HepG2 (cell line): ENCODE results near the gene CIITA.

Experiments
- FOXJ3 ChIP-seq: sonication (generic); formaldehyde crosslinking; IDR thresholded peaks from 2 replicates; pipeline ENCODE4 v1.4.0; 2020; ENCODE audit warnings: missing genetic modification reagents, mild to moderate bottlenecking, borderline replicate concordance
- KAT7 ChIP-seq: IDR thresholded peaks from 2 replicates; pipeline ENCODE4 v1.6.1; 2018; ENCODE audit warnings: borderline replicate concordance, missing compliant biosample characterization
- MAFK ChIP-seq, 2 experiments: IDR thresholded peaks in 1 of 2; conservative IDR thresholded peaks in 1 of 2; 2 replicates each; pipeline ENCODE4 v1.6.1; 2011; ENCODE audit warnings: improper control_type of control experiment in 2 of 2, low read length in 2 of 2
- POLR2AphosphoS2 ChIP-seq: IDR thresholded peaks from 2 replicates; pipeline ENCODE4 v1.6.1; 2011; ENCODE audit warnings: low read depth, low read length, improper control_type of control experiment
- SIN3A ChIP-seq: IDR thresholded peaks from 2 replicates; pipeline ENCODE4 v1.6.1; 2011; ENCODE audit warnings: low read depth, mild to moderate bottlenecking, control low read depth, low read length, borderline replicate concordance
- ZNF550 ChIP-seq: sonication (generic); formaldehyde crosslinking; IDR thresholded peaks from 2 replicates; pipeline ENCODE4 v1.4.0; 2020; ENCODE audit warnings: mild to moderate bottlenecking, missing genetic modification reagents, borderline replicate concordance
- TF ChIP-seq, protein P1 (sequence below): sonication (generic); formaldehyde crosslinking; IDR thresholded peaks from 2 replicates; pipeline ENCODE4 v1.4.0; 2020; ENCODE audit warnings: missing genetic modification reagents
- TF ChIP-seq, protein P2 (sequence below): sonication (generic); formaldehyde crosslinking; IDR thresholded peaks from 2 replicates; pipeline ENCODE4 v1.5.0; 2020; ENCODE audit warnings: mild to moderate bottlenecking, missing genetic modification reagents

DNA sequence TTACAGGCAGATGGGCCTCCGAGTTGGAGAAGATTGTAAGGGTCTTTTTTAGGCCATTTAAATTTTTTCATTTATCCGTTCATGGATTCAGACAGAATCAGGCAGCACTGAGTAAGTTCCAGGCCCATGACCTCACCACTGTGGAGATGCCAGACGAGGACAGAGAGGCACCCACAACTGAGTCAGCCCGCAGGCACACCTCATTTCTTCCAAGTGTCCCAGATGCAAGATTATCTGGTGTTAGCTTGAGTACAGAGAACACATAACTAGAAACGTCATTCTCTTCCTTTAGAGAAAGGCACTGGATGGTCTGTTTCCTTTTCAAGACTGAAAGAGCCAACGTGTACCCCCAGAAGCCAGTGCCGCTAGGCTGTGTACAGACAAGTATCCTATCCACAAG, 84.2 kb downstream of the CIITA start:
- TF ChIP-seq, protein P1, sequence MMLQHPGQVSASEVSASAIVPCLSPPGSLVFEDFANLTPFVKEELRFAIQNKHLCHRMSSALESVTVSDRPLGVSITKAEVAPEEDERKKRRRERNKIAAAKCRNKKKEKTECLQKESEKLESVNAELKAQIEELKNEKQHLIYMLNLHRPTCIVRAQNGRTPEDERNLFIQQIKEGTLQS (CRISPR knock-in tag), result no peak
- TF ChIP-seq, protein P2, sequence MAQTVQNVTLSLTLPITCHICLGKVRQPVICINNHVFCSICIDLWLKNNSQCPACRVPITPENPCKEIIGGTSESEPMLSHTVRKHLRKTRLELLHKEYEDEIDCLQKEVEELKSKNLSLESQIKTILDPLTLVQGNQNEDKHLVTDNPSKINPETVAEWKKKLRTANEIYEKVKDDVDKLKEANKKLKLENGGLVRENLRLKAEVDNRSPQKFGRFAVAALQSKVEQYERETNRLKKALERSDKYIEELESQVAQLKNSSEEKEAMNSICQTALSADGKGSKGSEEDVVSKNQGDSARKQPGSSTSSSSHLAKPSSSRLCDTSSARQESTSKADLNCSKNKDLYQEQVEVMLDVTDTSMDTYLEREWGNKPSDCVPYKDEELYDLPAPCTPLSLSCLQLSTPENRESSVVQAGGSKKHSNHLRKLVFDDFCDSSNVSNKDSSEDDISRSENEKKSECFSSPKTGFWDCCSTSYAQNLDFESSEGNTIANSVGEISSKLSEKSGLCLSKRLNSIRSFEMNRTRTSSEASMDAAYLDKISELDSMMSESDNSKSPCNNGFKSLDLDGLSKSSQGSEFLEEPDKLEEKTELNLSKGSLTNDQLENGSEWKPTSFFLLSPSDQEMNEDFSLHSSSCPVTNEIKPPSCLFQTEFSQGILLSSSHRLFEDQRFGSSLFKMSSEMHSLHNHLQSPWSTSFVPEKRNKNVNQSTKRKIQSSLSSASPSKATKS (CRISPR knock-in tag), result no peak
- TF ChIP-seq POLR2AphosphoS2 (no peak), MAFK (conservative IDR thresholded peaks at IDR 0.05 in 1 of 2, IDR thresholded peaks at IDR 0.05 in 1 of 2; ENCODE audit: low read length in 2 of 2) (no peak), FOXJ3 (CRISPR knock-in tag) (no peak), KAT7 (CRISPR knock-in tag) (no peak), ZNF550 (CRISPR knock-in tag) (no peak), SIN3A (no peak)
